ENCODE results near the gene MAN1C1. TPM values are rescaled to one million over a fixed set of nuclear protein-coding genes. Genes with fewer than 3 reads are reported as not detected.

Gene MAN1C1
- total RNA-seq, 1 experiment from 2014 or later, result 9.3 TPM

- H3K4me1 ChIP-seq (ENCODE audit: insufficient read depth, low read length), result no peaks in the 10 kb centered on the region
- H3K56ac ChIP-seq (ENCODE audit: insufficient read length, low read depth, low read length), result no peak overlapping the region
- Mint-ChIP-seq H3K9me3 (no peaks in the 10 kb centered on the region), H3K27me3 (ENCODE audit: low read depth) (no peaks in the 10 kb centered on the region), H3K27ac (no peak overlapping the region), H3K36me3 (ENCODE audit: insufficient read depth in 1 of 3, low read depth in 3 of 3) (no peaks in the 10 kb centered on the region), H3K4me1 (no peaks in the 10 kb centered on the region), H3K4me3 (no peak overlapping the region)
- DNase-seq, result no peak
- no peak overlapping the region for H2AFZ ChIP-seq (ENCODE audit: low read length)
- TF ChIP-seq CTCF (conservative IDR thresholded peaks at IDR 0.05), result no peak
- H2BK12ac ChIP-seq (ENCODE audit: insufficient read length, low read depth, low read length), result no peak overlapping the region
- no peaks in the 10 kb centered on the region for H3K9me3 ChIP-seq (ENCODE audit: control insufficient read depth, low read depth, low read length)
- no peak overlapping the region for H3K23ac ChIP-seq (ENCODE audit: insufficient read length, low read depth, low read length)
- no peak overlapping the region for H2BK5ac ChIP-seq (ENCODE audit: insufficient read length, low read length)
- H3K23me2 ChIP-seq (ENCODE audit: insufficient read length, low read depth, low read length, poor library complexity, severe bottlenecking), result no peaks in the 10 kb centered on the region
- no peaks in the 10 kb centered on the region for H3K79me1 ChIP-seq (ENCODE audit: insufficient read depth, low read depth, low read length, poor library complexity, severe bottlenecking)
- H4K91ac ChIP-seq (ENCODE audit: insufficient read length, low read depth, low read length), result no peak overlapping the region
- no peak overlapping the region for H4K8ac ChIP-seq (replicated peaks; ENCODE audit: insufficient read length, low read depth, low read length)
- H4K5ac ChIP-seq (ENCODE audit: insufficient read length, low read depth, low read length), result no peak overlapping the region
- no peak overlapping the region for H2AK5ac ChIP-seq (ENCODE audit: insufficient read length, low read length)
- no CpG with 5 or more reads among the region's 19 CpGs for WGBS (ENCODE audit: extremely low coverage, insufficient read length, low lambda C conversion rate)
- H2BK20ac ChIP-seq (ENCODE audit: low read depth, low read length, poor library complexity, severe bottlenecking), result no peak overlapping the region
- H3K9ac ChIP-seq (ENCODE audit: extremely low read depth, insufficient read length, low read length), result no peak overlapping the region
- no peak overlapping the region for H2BK120ac ChIP-seq (ENCODE audit: low read depth, low read length, poor library complexity, severe bottlenecking)
- no peak overlapping the region for H3K4ac ChIP-seq (ENCODE audit: low read depth, low read length)
- H4K20me1 ChIP-seq (ENCODE audit: control insufficient read depth, insufficient read depth, insufficient read length), result no peaks in the 10 kb centered on the region
- no peak overlapping the region for H3K27ac ChIP-seq (ENCODE audit: insufficient read length, low read depth, low read length)
- H3T11ph ChIP-seq (ENCODE audit: low read length), result no peak overlapping the region
- no peak overlapping the region for H3K18ac ChIP-seq (ENCODE audit: insufficient read length, low read depth, low read length)
- H3K14ac ChIP-seq (ENCODE audit: insufficient read depth, low read length), result no peak overlapping the region
- no peaks in the 10 kb centered on the region for H3K27me3 ChIP-seq (ENCODE audit: insufficient read depth, low read length)
- no peak overlapping the region for H2BK15ac ChIP-seq (ENCODE audit: low read depth, low read length)
- H3K79me2 ChIP-seq (ENCODE audit: insufficient read depth, low read length), result no peaks in the 10 kb centered on the region
- no peak overlapping the region for H3K4me2 ChIP-seq (ENCODE audit: insufficient read depth, insufficient read length, low read length)
Measured at GRCh38 chr1:25685938-25686665, 69.5 kb downstream of the MAN1C1 start.
